ENCODE measurements around the gene TSPEAR. TPM values are rescaled to one million over a fixed set of nuclear protein-coding genes. Genes with fewer than 3 reads are reported as not detected.

The TSPEAR gene
- total and polyA plus RNA-seq, 2 donors (not counting 1 experiment from before 2014, with no cell fraction given) = not detected

DNA sequence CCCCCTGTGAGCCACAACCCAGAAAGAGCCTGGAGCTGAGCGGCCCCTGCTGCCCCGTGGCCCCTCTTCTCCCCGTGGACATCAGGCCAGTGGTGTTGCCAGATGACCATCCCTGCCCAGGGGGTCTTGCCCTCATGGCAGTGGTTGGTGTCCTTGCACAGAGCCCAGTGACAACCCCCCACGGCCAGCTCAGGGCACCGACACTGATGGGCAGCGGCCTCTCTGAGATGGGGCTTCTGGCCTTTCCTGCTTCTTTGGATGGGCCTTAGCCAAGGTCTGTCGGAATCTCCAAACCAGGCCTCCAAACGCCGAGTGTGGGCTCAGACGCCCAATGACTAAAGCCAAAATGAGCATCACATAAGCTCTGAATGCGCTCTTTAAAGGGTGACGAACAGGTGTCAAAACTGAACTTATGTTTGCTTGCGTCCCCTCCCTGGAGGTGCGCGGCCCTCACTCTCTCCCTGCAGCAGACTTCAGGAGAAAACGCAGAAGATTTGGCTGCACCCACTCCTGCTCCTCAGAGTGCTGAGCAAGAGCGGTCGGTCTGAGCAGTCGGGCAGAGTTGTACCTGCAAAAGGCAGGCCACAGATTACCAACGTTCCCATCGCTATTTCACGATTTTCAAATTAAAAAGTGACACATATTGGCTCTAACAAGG lies 48.4 kb upstream of the TSPEAR start:
- Histone ChIP-seq H4K20me1 (ENCODE audit: control insufficient read depth, insufficient read depth, low read length, poor library complexity, severe bottlenecking) (no peaks in the 10 kb centered on the region), H3K79me2 (ENCODE audit: control insufficient read depth, insufficient read depth, low read length) (no peaks in the 10 kb centered on the region), H3K36me3 (replicated peaks in 1 of 2; ENCODE audit: control extremely low read depth in 1 of 2, control insufficient read depth in 1 of 2, extremely low read depth in 1 of 2, insufficient read depth in 2 of 2, low read length in 1 of 2) (no peaks in the 10 kb centered on the region), H3K4me1 (ENCODE audit: control insufficient read depth in 2 of 2, insufficient read depth in 2 of 2, low read length in 2 of 2) (no peaks in the 10 kb centered on the region), H2AFZ (ENCODE audit: insufficient read depth, low read depth, low read length, poor library complexity, severe bottlenecking) (no peak overlapping the region), H3K27me3 (replicated peaks in 1 of 4; ENCODE audit: control extremely low read depth in 1 of 4, control insufficient read depth in 3 of 4, insufficient read depth in 4 of 4, low read length in 3 of 4) (no peaks in the 10 kb centered on the region), H3K27ac (ENCODE audit: low read length in 2 of 2) (no peak overlapping the region), H3K4me2 (replicated peaks; ENCODE audit: low read depth, low read length, poor library complexity, severe bottlenecking) (no peak overlapping the region), H3K4me3 (ENCODE audit: control extremely low read depth in 1 of 5, extremely low read depth in 1 of 5, insufficient read depth in 1 of 5, low read depth in 2 of 5, low read length in 4 of 5) (no peak overlapping the region), H3K9me3 (ENCODE audit: control extremely low read depth in 1 of 3, control insufficient read depth in 2 of 3, insufficient read depth in 1 of 3, low read length in 2 of 3) (peaks cover 0 to 9% (median 0%) of the 10 kb centered on the region in 3 donors), H3K9ac (ENCODE audit: low read length) (no peak overlapping the region)
- ChIA-PET CTCF (no interaction called here), POLR2A (no interaction called here)
- Mint-ChIP-seq H3K4me1 (no peaks in the 10 kb centered on the region), H3K4me3 (no peak overlapping the region), H3K9me3 (ENCODE audit: insufficient read depth) (no peaks in the 10 kb centered on the region), H3K27ac (no peak overlapping the region), H3K27me3 (peaks cover 3% of the 10 kb centered on the region)
- WGBS (ENCODE audit: insufficient coverage) = 85% methylated on average over 22 of the region's 22 CpGs
- intact Hi-C loops (cut with micrococcal nuclease) = no loop called here
- no peak for TF ChIP-seq EZH2 (IDR thresholded peaks at IDR 0.05; ENCODE audit: borderline replicate concordance, insufficient read depth, low read depth, low read length, poor library complexity, severe bottlenecking)
- TF ChIP-seq, protein P1, sequence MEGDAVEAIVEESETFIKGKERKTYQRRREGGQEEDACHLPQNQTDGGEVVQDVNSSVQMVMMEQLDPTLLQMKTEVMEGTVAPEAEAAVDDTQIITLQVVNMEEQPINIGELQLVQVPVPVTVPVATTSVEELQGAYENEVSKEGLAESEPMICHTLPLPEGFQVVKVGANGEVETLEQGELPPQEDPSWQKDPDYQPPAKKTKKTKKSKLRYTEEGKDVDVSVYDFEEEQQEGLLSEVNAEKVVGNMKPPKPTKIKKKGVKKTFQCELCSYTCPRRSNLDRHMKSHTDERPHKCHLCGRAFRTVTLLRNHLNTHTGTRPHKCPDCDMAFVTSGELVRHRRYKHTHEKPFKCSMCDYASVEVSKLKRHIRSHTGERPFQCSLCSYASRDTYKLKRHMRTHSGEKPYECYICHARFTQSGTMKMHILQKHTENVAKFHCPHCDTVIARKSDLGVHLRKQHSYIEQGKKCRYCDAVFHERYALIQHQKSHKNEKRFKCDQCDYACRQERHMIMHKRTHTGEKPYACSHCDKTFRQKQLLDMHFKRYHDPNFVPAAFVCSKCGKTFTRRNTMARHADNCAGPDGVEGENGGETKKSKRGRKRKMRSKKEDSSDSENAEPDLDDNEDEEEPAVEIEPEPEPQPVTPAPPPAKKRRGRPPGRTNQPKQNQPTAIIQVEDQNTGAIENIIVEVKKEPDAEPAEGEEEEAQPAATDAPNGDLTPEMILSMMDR (IDR thresholded peaks at IDR 0.05) = no peak
- DNase-seq (no peak), ATAC-seq (ENCODE audit: low read depth) (no peak)

DNA sequence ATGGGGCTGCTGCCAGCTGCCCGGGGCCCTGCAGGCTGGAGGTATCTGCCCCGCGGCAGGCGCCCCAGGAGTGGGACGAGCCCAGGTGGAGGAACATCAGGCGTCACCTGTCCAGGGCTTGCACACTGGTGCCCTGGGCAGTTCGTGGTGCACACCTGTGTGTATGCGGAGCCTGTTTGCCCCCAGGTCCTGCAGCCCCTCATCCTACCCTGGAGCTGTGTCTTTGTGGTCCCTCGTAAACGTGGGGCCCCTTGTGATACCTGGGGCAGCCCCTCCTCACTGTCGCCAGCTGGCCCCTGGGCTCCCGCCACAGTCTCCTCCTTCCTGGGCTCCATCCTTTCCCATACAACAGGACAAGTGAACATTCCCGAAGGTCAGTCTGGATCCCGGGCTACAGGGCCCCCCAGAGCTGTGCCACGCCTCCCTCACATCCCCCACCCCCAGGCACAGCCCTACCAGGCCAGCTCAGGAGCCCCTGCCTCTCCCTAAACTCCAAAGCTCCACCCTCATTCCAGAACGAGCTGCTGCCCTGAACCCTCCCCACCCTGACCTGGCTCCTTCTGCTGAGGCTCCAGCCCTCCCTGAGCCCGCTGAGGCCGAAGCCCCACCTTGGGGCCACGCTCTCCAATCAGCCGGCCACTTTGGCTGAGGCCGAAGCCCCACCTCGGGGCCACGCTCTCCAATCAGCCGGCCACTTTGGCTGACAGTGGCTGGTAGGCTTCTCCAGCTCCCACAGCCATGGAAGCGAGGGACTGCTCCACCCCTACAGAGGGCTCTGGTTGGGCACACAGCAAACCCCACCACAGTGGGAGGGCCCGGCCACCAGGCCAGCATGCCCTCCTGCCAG lies 47.6 kb upstream of the TSPEAR start:
- H3K9me3 Mint-ChIP-seq (ENCODE audit: insufficient read depth) = no peaks in the 10 kb centered on the region
- ChIA-PET POLR2A (no interaction called here), CTCF (interaction anchor here (0.5 kb wide), 1 partner anchor 35 kb away, joined by 3 read pairs; no protein-coding TSS in a partner anchor)
- peaks cover 0 to 9% (median 0%) of the 10 kb centered on the region in 3 donors for H3K9me3 ChIP-seq (ENCODE audit: control extremely low read depth in 1 of 3, control insufficient read depth in 2 of 3, insufficient read depth in 1 of 3, low read length in 2 of 3)
- H3K4me1 Mint-ChIP-seq = no peaks in the 10 kb centered on the region
- ATAC-seq (ENCODE audit: low read depth) (no peak), DNase-seq (no peak)
- no peak overlapping the region for H3K9ac ChIP-seq (ENCODE audit: low read length)
- H3K4me1 ChIP-seq (ENCODE audit: control insufficient read depth in 2 of 2, insufficient read depth in 2 of 2, low read length in 2 of 2) = no peaks in the 10 kb centered on the region
- intact Hi-C loops (cut with micrococcal nuclease) = no loop called here
- no peaks in the 10 kb centered on the region for H3K27me3 ChIP-seq (replicated peaks in 1 of 4; ENCODE audit: control extremely low read depth in 1 of 4, control insufficient read depth in 3 of 4, insufficient read depth in 4 of 4, low read length in 3 of 4)
- H3K79me2 ChIP-seq (ENCODE audit: control insufficient read depth, insufficient read depth, low read length) = no peaks in the 10 kb centered on the region
- 80% methylated on average over 26 of the region's 26 CpGs for WGBS (ENCODE audit: insufficient coverage)
- H3K27me3 Mint-ChIP-seq = peaks cover 4% of the 10 kb centered on the region
- H3K36me3 ChIP-seq (replicated peaks in 1 of 2; ENCODE audit: control extremely low read depth in 1 of 2, control insufficient read depth in 1 of 2, extremely low read depth in 1 of 2, insufficient read depth in 2 of 2, low read length in 1 of 2) = no peaks in the 10 kb centered on the region
- no peak overlapping the region for H3K4me3 ChIP-seq (ENCODE audit: control extremely low read depth in 1 of 5, extremely low read depth in 1 of 5, insufficient read depth in 1 of 5, low read depth in 2 of 5, low read length in 4 of 5)
- no peak overlapping the region for H3K27ac Mint-ChIP-seq
- H4K20me1 ChIP-seq (ENCODE audit: control insufficient read depth, insufficient read depth, low read length, poor library complexity, severe bottlenecking) = no peaks in the 10 kb centered on the region
- TF ChIP-seq, protein P1 (IDR thresholded peaks at IDR 0.05) = no peak
- no peak for TF ChIP-seq EZH2 (IDR thresholded peaks at IDR 0.05; ENCODE audit: borderline replicate concordance, insufficient read depth, low read depth, low read length, poor library complexity, severe bottlenecking)
- no peak overlapping the region for H3K27ac ChIP-seq (ENCODE audit: low read length in 2 of 2)
- no peak overlapping the region for H3K4me2 ChIP-seq (replicated peaks; ENCODE audit: low read depth, low read length, poor library complexity, severe bottlenecking)
- H2AFZ ChIP-seq (ENCODE audit: insufficient read depth, low read depth, low read length, poor library complexity, severe bottlenecking) = no peak overlapping the region
- H3K4me3 Mint-ChIP-seq = no peak overlapping the region

All from B cell (primary cell).